HUES6 (cell line): ENCODE results near the gene EFHC1.

Experiments used
- H3K27ac ChIP-seq: 2 replicates; pipeline ENCODE4 v1.7.0; 2013; ENCODE audit warnings: low read depth, mild to moderate bottlenecking, low read length, inconsistent platforms
- H3K27me3 ChIP-seq: 2 replicates; pipeline ENCODE4 v1.6.1; 2013; ENCODE audit warnings: low read length; ENCODE audit not compliant: control insufficient read depth, insufficient read depth
- H3K36me3 ChIP-seq: 2 replicates; pipeline ENCODE4 v1.6.1; 2013; ENCODE audit warnings: low read length; ENCODE audit not compliant: control insufficient read depth, insufficient read depth
- H3K4me1 ChIP-seq: 2 replicates; pipeline ENCODE4 v1.6.1; 2013; ENCODE audit warnings: low read length; ENCODE audit not compliant: control insufficient read depth, insufficient read depth
- H3K4me3 ChIP-seq: 2 replicates; pipeline ENCODE4 v1.5.1; 2013; ENCODE audit warnings: low read depth, low read length
- H3K9ac ChIP-seq: one replicate; pipeline ENCODE4 v1.6.1; 2013; ENCODE audit warnings: mild to moderate bottlenecking, low read length
- H3K9me3 ChIP-seq: 2 replicates; pipeline ENCODE4 v1.6.1; 2013; ENCODE audit warnings: low read depth, low read length; ENCODE audit not compliant: control insufficient read depth, insufficient read depth

EFHC1 gene

DNA sequence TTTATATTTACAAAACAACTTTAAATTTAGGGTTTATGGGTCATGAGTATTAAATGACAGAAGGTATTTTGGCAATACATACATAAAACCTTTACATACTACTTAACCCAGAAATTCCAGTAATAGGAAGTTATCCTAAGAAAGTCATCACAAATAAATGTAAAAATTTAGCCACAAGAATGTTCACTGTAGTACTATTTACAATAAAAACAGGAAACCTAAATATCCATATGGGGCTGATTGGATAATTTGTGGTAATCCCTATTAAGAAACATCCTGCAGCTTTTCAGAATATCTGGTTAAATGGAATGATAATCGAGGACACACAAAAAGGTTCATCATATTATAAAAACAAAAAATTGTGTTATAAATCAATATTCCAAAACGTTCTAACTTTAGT is 112.3 kb downstream of the EFHC1 start:
- H3K9ac ChIP-seq: no peak overlapping the region
- no peaks in the 10 kb centered on the region for H3K27me3 ChIP-seq
- peaks cover 13% of the 10 kb centered on the region; the same call in 1 of the 2 replicates for H3K4me1 ChIP-seq
- H3K36me3 ChIP-seq: peaks cover 19% of the 10 kb centered on the region; the same call in 1 of the 2 replicates
- H3K9me3 ChIP-seq: no peaks in the 10 kb centered on the region
- H3K27ac ChIP-seq: no peak overlapping the region
- H3K4me3 ChIP-seq: no peak overlapping the region

GRCh38 chr6:52533491-52533890 is 113.3 kb downstream of the EFHC1 start:
- Histone ChIP-seq H3K36me3 (peaks cover 19% of the 10 kb centered on the region; the same call in 1 of the 2 replicates), H3K27me3 (no peaks in the 10 kb centered on the region), H3K4me3 (no peak overlapping the region), H3K9ac (no peak overlapping the region), H3K4me1 (peaks cover 13% of the 10 kb centered on the region; the same call in 1 of the 2 replicates), H3K27ac (no peak overlapping the region), H3K9me3 (no peaks in the 10 kb centered on the region)

GRCh38 chr6:52534363-52534762 is 114.2 kb downstream of the EFHC1 start:
- H3K27ac ChIP-seq: no peak overlapping the region
- H3K4me1 ChIP-seq: peaks cover 18% of the 10 kb centered on the region; the same call in 1 of the 2 replicates
- no peak overlapping the region for H3K4me3 ChIP-seq
- peaks cover 18% of the 10 kb centered on the region; the same call in 1 of the 2 replicates for H3K36me3 ChIP-seq
- H3K9ac ChIP-seq: no peak overlapping the region
- no peaks in the 10 kb centered on the region for H3K9me3 ChIP-seq
- no peaks in the 10 kb centered on the region for H3K27me3 ChIP-seq

- Histone ChIP-seq H3K27me3 (no peaks in the 10 kb centered on the region), H3K27ac (no peak overlapping the region), H3K9ac (no peak overlapping the region), H3K9me3 (no peaks in the 10 kb centered on the region), H3K4me3 (no peak overlapping the region), H3K36me3 (peaks cover 16% of the 10 kb centered on the region; the same call in 1 of the 2 replicates), H3K4me1 (peaks cover 24% of the 10 kb centered on the region; the same call in 1 of the 2 replicates)
Measured at GRCh38 chr6:52534966-52535390, 114.8 kb downstream of the EFHC1 start.

- H3K36me3 ChIP-seq: peaks cover 13% of the 10 kb centered on the region; the same call in 1 of the 2 replicates
- peaks cover 33% of the 10 kb centered on the region for H3K4me1 ChIP-seq
- H3K27me3 ChIP-seq: no peaks in the 10 kb centered on the region
- H3K4me3 ChIP-seq: no peak overlapping the region
- H3K9me3 ChIP-seq: no peaks in the 10 kb centered on the region
- no peak overlapping the region for H3K27ac ChIP-seq
- no peak overlapping the region for H3K9ac ChIP-seq
Measured at GRCh38 chr6:52535711-52536423, 115.7 kb downstream of the EFHC1 start.

DNA sequence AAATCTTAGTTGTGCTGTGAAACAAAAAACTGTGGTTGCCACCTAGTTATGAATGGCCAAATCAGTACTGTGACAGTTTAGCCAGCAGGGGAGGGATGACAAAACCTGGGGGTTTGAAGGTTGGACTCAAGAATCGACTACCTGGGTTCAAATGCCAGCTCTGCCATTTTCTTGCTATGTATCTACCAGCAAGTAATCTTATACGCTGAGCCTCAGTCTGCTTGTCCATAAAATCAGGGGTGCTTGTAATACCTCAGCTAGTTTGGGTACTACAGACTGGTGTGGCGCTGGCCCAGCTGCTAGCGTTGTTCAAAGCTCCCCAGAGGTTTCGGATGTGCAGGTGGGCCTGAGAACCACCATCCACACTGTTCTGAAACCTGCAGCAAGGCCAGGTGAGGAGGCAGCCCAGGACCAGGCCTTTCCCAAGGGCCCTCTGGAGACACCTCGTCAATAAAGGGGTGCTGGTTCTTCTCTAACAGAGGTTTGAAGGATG is 116.3 kb downstream of the EFHC1 start:
- Histone ChIP-seq H3K9me3 (no peaks in the 10 kb centered on the region), H3K36me3 (peaks cover 13% of the 10 kb centered on the region; the same call in 1 of the 2 replicates), H3K27ac (no peak overlapping the region), H3K27me3 (no peaks in the 10 kb centered on the region), H3K4me3 (no peak overlapping the region), H3K4me1 (peaks cover 35% of the 10 kb centered on the region), H3K9ac (no peak overlapping the region)

- Histone ChIP-seq H3K27ac (no peak overlapping the region), H3K9me3 (no peaks in the 10 kb centered on the region), H3K9ac (no peak overlapping the region), H3K4me3 (no peak overlapping the region), H3K36me3 (peaks cover 13% of the 10 kb centered on the region; the same call in 1 of the 2 replicates), H3K4me1 (peaks cover 35% of the 10 kb centered on the region), H3K27me3 (no peaks in the 10 kb centered on the region)
Measured at GRCh38 chr6:52537001-52537753, 117.0 kb downstream of the EFHC1 start.

DNA sequence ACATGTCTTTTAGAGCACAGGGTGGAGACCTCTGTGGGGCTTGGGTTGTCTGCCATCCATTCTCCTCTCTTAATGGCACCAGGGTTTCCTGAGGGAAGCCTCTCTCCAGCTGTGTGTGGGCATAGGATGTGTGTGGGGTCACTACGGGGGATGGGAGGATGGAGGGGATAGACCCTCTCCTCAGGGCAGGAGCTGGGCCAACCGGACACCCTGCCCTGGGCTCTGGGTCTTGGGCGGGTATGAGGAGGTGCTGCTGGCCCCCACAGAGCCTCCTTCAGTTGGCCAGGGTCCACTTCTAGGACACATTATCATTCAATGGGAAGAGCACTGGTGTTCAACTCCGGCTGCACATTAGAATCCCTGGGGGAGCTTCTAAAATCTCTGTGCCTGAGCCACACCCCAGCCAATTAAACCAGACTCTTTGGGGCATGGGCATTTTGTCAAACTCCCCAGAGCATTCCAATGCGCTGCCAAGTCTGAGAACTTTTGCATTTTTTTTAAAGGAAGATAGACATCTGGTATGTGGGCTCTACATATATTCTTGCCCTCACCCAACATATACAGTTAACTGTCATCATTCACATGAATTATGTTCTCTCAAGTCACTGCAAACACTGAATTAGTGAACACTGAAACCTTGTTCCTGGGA is 118.2 kb downstream of the EFHC1 start:
- H3K9me3 ChIP-seq: no peaks in the 10 kb centered on the region
- peaks cover 35% of the 10 kb centered on the region for H3K4me1 ChIP-seq
- no peak overlapping the region for H3K9ac ChIP-seq
- no peaks in the 10 kb centered on the region for H3K27me3 ChIP-seq
- H3K27ac ChIP-seq: no peak overlapping the region
- peaks cover 13% of the 10 kb centered on the region; the same call in 1 of the 2 replicates for H3K36me3 ChIP-seq
- no peak overlapping the region for H3K4me3 ChIP-seq

- no peaks in the 10 kb centered on the region for H3K9me3 ChIP-seq
- peaks cover 13% of the 10 kb centered on the region; the same call in 1 of the 2 replicates for H3K36me3 ChIP-seq
- no peaks in the 10 kb centered on the region for H3K27me3 ChIP-seq
- peaks cover 41% of the 10 kb centered on the region for H3K4me1 ChIP-seq
- no peak overlapping the region for H3K9ac ChIP-seq
- H3K4me3 ChIP-seq: no peak overlapping the region
- H3K27ac ChIP-seq: no peak overlapping the region
Measured at GRCh38 chr6:52538901-52539354, 118.8 kb downstream of the EFHC1 start.

DNA sequence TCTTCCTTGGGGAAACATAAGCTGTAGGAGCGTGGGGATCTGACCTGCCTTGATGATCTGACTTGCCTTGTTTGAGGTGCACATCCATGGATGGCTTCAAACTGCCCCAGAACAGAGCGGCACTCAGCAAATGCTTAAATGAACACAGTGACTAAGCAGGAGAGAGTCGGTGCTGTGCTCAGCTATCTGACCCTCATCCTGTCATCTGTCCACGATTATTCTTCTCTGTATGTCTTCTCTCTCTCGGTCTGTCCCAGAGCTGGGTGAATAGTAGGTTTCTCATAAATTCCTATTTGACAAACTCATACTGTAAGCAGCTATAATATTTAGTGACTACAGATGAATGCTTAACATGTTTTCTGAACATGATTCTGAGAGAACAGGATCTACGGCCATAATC is 119.5 kb downstream of the EFHC1 start:
- peaks cover 9% of the 10 kb centered on the region; the same call in 1 of the 2 replicates for H3K36me3 ChIP-seq
- no peak overlapping the region for H3K9ac ChIP-seq
- no peak overlapping the region for H3K27ac ChIP-seq
- H3K9me3 ChIP-seq: no peaks in the 10 kb centered on the region
- H3K4me3 ChIP-seq: no peak overlapping the region
- no peaks in the 10 kb centered on the region for H3K27me3 ChIP-seq
- H3K4me1 ChIP-seq: peaks cover 48% of the 10 kb centered on the region
